HepG2 (cell line): ENCODE results near the gene PPP2R5D. TPM values are rescaled to one million over a fixed set of nuclear protein-coding genes. Genes with fewer than 3 reads are reported as not detected.

Experiments
- FOXP4 ChIP-seq: sonication (generic); formaldehyde crosslinking; IDR thresholded peaks from 2 replicates; pipeline ENCODE4 v1.4.0; 2020; ENCODE audit warnings: missing genetic modification reagents
- JDP2 ChIP-seq: sonication (generic); formaldehyde crosslinking; IDR thresholded peaks from 2 replicates; pipeline ENCODE4 v1.8.1; 2022; ENCODE audit warnings: missing genetic modification reagents, borderline replicate concordance
- MAFG ChIP-seq: sonication (generic); formaldehyde crosslinking; IDR thresholded peaks from 2 replicates; pipeline ENCODE4 v1.5.1; 2020; ENCODE audit warnings: mild to moderate bottlenecking, missing genetic modification reagents
- PRPF4 ChIP-seq: fragments of 200-400 bp; formaldehyde crosslinking; IDR thresholded peaks from 2 replicates; pipeline ENCODE4 v1.6.1; 2016; ENCODE audit warnings: low read length, low read depth; ENCODE audit not compliant: poor library complexity, severe bottlenecking
- SRY ChIP-seq: sonication (generic); formaldehyde crosslinking; IDR thresholded peaks from 2 replicates; pipeline ENCODE4 v1.8.0; 2022; ENCODE audit warnings: mild to moderate bottlenecking, missing genetic modification reagents
- STAT5B ChIP-seq: sonication (generic); formaldehyde crosslinking; IDR thresholded peaks from 2 replicates; pipeline ENCODE4 v1.4.0; 2020; ENCODE audit warnings: missing genetic modification reagents
- TERF1 ChIP-seq: sonication (generic); formaldehyde crosslinking; IDR thresholded peaks from 2 replicates; pipeline ENCODE4 v1.8.0; 2022; ENCODE audit warnings: mild to moderate bottlenecking, missing genetic modification reagents, moderate library complexity
- TRIM22 ChIP-seq: fragments of 450-650 bp; IDR thresholded peaks from 2 replicates; pipeline ENCODE4 v1.6.1; 2017
- ZXDC ChIP-seq: sonication (generic); formaldehyde crosslinking; IDR thresholded peaks from 2 replicates; pipeline ENCODE4 v1.5.0; 2020; ENCODE audit warnings: mild to moderate bottlenecking, missing genetic modification reagents
- polyA plus RNA-seq, 8 experiments: library from polyadenylated mRNA; depleted of rRNA in 3 of 8; stranded (reverse) in 7 of 8; unstranded in 1 of 8; fragments of >200 nt; fragmentation: Illumina TruSeq in 4 of 8; extraction: Trizol in 4 of 8; gene quantifications; 2 replicates each; pipeline versions ENCODE4 v1.2.1 to v1.2.3, GENCODE V29; 2011 to 2016; ENCODE audit warnings: low read depth in 4 of 8, missing spikeins in 1 of 8, mixed read lengths in 1 of 8; ENCODE audit not compliant: insufficient read depth in 1 of 8
- total RNA-seq, 5 experiments: library from RNA; depleted of rRNA; stranded (reverse); fragments of >200 nt; fragmentation: Illumina TruSeq; extraction: Trizol; gene quantifications; 2 replicates each; pipeline ENCODE4 v1.2.3, GENCODE V29; 2016; ENCODE audit warnings: low read depth in 1 of 5
- TF ChIP-seq, protein P1 (sequence below): sonication (generic); formaldehyde crosslinking; IDR thresholded peaks from 2 replicates; pipeline ENCODE4 v1.4.0; 2020; ENCODE audit warnings: mild to moderate bottlenecking, missing genetic modification reagents
- TF ChIP-seq, protein P2 (sequence below): sonication (generic); formaldehyde crosslinking; IDR thresholded peaks from 2 replicates; pipeline ENCODE4 v1.5.1; 2020; ENCODE audit warnings: mild to moderate bottlenecking, missing genetic modification reagents, moderate library complexity

The PPP2R5D gene
- total and polyA plus RNA-seq, 2 of the 13 experiments (the other 11 are each of a cell fraction or from before 2014, with no cell fraction given): 53.7 to 60.4 TPM

DNA sequence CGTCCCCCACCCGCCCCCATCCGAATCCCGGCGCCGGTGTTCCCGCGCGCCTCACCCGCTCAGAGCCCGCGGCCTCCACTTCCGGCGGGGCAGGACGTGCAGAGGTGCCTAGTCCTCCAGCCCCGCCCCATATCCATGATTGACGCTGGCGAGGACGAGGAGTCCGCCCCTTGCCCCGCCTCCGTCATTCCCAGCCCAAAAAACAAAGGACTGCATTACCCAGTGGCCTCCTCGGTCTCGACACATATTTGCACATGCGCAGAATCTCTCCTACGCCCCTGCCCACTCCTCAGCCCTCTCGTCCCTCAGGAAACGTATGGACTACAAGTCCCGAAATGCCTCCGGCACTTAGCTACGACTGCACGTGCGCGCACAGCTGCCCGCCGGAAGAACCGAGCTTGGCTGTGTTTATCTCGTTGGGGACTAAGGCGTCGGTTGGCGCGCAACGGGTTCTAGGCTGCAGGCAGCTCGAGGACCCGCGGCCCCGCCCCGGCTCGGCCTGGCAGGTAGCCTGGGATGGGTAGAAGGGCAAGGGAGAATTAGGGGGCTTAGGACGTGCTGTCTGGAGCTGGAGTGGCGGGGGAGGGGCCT is 29.6 kb downstream of the PPP2R5D start, which contains the start of the genes KLHDC3 and MEA1 (continued):
- TF ChIP-seq ZXDC (CRISPR knock-in tag) (no peak), TERF1 (CRISPR knock-in tag) (no peak), SRY (CRISPR knock-in tag) (no peak; the same call in 1 of the 2 replicates), FOXP4 (peak; percentile 64; the same call in 1 of the 2 replicates), JDP2 (CRISPR knock-in tag) (no peak), PRPF4 (no peak), TRIM22 (no peak), STAT5B (CRISPR knock-in tag) (no peak), MAFG (CRISPR knock-in tag) (no peak)
- TF ChIP-seq, protein P1, sequence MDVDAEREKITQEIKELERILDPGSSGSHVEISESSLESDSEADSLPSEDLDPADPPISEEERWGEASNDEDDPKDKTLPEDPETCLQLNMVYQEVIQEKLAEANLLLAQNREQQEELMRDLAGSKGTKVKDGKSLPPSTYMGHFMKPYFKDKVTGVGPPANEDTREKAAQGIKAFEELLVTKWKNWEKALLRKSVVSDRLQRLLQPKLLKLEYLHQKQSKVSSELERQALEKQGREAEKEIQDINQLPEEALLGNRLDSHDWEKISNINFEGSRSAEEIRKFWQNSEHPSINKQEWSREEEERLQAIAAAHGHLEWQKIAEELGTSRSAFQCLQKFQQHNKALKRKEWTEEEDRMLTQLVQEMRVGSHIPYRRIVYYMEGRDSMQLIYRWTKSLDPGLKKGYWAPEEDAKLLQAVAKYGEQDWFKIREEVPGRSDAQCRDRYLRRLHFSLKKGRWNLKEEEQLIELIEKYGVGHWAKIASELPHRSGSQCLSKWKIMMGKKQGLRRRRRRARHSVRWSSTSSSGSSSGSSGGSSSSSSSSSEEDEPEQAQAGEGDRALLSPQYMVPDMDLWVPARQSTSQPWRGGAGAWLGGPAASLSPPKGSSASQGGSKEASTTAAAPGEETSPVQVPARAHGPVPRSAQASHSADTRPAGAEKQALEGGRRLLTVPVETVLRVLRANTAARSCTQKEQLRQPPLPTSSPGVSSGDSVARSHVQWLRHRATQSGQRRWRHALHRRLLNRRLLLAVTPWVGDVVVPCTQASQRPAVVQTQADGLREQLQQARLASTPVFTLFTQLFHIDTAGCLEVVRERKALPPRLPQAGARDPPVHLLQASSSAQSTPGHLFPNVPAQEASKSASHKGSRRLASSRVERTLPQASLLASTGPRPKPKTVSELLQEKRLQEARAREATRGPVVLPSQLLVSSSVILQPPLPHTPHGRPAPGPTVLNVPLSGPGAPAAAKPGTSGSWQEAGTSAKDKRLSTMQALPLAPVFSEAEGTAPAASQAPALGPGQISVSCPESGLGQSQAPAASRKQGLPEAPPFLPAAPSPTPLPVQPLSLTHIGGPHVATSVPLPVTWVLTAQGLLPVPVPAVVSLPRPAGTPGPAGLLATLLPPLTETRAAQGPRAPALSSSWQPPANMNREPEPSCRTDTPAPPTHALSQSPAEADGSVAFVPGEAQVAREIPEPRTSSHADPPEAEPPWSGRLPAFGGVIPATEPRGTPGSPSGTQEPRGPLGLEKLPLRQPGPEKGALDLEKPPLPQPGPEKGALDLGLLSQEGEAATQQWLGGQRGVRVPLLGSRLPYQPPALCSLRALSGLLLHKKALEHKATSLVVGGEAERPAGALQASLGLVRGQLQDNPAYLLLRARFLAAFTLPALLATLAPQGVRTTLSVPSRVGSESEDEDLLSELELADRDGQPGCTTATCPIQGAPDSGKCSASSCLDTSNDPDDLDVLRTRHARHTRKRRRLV: no peak
- TF ChIP-seq, protein P2, sequence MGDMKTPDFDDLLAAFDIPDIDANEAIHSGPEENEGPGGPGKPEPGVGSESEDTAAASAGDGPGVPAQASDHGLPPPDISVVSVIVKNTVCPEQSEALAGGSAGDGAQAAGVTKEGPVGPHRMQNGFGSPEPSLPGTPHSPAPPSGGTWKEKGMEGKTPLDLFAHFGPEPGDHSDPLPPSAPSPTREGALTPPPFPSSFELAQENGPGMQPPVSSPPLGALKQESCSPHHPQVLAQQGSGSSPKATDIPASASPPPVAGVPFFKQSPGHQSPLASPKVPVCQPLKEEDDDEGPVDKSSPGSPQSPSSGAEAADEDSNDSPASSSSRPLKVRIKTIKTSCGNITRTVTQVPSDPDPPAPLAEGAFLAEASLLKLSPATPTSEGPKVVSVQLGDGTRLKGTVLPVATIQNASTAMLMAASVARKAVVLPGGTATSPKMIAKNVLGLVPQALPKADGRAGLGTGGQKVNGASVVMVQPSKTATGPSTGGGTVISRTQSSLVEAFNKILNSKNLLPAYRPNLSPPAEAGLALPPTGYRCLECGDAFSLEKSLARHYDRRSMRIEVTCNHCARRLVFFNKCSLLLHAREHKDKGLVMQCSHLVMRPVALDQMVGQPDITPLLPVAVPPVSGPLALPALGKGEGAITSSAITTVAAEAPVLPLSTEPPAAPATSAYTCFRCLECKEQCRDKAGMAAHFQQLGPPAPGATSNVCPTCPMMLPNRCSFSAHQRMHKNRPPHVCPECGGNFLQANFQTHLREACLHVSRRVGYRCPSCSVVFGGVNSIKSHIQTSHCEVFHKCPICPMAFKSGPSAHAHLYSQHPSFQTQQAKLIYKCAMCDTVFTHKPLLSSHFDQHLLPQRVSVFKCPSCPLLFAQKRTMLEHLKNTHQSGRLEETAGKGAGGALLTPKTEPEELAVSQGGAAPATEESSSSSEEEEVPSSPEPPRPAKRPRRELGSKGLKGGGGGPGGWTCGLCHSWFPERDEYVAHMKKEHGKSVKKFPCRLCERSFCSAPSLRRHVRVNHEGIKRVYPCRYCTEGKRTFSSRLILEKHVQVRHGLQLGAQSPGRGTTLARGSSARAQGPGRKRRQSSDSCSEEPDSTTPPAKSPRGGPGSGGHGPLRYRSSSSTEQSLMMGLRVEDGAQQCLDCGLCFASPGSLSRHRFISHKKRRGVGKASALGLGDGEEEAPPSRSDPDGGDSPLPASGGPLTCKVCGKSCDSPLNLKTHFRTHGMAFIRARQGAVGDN (CRISPR knock-in tag): peak; percentile 81
